Fibroblast of the conjunctiva (primary cell): ENCODE results near the gene SARDH.

Experiments
- DNase-seq: peaks from one replicate; pipeline ENCODE4 v3.0.0-alpha.2; 2010; ENCODE audit warnings: low read depth

SARDH gene, protein sequence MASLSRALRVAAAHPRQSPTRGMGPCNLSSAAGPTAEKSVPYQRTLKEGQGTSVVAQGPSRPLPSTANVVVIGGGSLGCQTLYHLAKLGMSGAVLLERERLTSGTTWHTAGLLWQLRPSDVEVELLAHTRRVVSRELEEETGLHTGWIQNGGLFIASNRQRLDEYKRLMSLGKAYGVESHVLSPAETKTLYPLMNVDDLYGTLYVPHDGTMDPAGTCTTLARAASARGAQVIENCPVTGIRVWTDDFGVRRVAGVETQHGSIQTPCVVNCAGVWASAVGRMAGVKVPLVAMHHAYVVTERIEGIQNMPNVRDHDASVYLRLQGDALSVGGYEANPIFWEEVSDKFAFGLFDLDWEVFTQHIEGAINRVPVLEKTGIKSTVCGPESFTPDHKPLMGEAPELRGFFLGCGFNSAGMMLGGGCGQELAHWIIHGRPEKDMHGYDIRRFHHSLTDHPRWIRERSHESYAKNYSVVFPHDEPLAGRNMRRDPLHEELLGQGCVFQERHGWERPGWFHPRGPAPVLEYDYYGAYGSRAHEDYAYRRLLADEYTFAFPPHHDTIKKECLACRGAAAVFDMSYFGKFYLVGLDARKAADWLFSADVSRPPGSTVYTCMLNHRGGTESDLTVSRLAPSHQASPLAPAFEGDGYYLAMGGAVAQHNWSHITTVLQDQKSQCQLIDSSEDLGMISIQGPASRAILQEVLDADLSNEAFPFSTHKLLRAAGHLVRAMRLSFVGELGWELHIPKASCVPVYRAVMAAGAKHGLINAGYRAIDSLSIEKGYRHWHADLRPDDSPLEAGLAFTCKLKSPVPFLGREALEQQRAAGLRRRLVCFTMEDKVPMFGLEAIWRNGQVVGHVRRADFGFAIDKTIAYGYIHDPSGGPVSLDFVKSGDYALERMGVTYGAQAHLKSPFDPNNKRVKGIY

DNA sequence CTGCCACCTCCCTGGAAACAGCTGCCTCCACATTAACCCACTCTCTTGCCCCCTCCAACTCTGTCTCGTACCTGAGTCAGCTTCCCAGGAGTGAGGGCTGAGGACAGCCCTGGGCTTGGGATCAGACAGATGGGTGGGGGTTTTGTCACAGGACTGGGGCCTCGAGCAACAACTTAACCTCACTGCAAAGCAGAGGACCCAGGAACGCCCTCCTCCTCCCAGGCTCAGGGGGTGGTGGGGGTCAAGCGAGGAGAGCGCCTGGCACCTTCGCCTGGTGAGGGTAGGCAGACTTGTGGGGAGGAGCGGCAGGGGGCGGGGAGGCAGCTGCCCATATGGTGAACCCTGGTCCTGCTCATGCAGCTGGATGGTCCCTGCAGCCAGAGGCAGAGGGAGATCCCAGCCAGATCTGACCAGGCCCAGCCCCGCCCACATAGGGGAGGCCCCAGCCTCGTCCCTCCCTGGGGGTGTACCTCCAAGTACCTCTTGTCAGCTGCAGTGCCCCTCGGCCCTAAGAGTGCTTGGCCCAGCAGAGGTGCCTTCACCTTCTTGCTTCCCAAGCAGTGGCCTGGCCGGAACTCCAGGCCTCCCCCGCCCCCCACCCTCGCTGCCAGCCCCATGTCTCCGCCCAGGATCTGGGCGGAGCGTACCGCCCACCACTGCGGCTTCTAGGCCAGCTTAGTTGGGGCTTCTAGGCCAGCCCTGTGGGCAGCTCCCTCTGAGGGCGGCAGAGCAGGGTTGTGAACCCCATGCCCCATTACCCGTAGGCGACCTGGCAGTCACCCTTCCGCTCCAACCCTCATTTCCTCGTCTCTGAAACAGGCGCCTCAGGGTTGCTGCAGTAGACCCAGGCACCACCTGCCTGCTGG lies at the start of gene SARDH:
TSS of gene SARDH (minus strand) at position 579 of the 866 bp plus-strand sequence. CDS start 4,179 bp downstream, outside the sequence.
- DNase-seq = no peak

DNA sequence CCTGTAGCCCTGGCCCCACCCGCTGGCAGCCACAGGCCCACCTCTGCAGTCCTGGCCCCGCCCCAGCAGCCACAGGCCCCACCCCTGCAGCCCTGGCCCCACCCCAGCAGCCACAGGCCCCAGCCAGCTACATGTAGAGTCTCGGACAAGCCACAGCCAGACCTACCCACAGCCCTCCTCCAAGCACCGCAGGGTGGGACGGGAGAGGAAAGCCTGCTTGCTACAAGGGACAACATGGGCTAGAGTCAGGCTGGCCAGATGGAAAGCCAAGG lies 49.5 kb upstream of the SARDH start:
- no peak for DNase-seq

DNA sequence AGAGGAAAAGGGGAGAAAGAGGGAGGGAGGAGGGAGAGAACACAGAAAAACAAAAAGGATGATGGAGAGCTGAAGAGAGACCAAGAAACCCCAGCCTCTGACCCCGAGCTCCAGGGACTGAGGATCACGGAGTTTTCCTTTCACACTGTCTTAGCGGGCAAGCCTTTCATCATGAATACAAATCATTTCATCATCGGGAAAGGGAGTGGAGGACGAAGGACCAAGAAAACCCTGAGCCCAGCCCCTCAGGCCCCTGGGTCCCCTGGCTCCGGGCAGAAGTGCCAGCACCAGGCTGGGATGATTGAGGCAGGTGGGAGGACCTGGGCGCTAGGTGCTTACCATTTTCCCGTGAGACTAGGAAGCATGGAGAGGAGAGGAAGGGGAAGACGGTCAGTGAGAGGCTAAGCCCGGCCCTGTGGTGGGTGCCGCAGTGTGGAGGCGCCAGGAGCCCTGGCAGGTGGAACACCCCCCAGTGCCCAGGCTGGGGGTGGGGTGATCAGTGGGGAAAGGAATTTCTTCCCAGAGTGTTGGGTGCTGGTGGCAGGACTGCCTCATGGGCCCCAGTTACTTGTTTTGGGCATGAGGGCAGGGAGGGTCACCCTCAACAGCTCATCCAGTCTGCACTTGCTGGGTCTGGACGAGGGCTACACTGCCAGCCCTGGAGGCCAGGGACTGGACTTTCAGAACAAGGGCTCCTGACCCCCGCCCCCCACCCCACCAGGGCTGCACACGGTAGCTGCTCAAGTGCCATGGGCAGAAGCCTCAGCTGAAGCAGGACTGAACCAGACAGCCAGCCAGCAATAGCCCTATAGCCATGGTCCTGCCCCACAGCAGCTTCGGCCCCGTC lies 49.0 kb upstream of the SARDH start:
- DNase-seq = no peak

DNA sequence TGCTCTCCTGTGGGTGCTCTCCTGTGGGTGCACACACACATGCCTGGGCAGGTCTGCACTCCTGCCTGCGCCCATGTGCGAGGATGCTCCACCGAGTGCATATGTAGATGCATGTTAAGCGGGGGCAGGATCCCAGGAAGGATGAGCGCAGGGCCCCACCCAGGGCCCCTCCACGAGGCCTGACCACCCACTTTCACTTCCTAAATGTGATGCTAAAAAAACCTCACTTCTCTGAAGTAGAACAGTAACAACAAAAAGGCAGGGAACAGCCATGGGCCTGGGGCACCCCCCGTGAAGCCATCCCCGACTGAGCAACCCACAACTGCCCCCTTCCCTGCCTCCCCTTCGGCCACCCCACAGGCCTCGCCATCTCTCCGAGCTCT lies 48.2 kb upstream of the SARDH start:
- no peak for DNase-seq

DNA sequence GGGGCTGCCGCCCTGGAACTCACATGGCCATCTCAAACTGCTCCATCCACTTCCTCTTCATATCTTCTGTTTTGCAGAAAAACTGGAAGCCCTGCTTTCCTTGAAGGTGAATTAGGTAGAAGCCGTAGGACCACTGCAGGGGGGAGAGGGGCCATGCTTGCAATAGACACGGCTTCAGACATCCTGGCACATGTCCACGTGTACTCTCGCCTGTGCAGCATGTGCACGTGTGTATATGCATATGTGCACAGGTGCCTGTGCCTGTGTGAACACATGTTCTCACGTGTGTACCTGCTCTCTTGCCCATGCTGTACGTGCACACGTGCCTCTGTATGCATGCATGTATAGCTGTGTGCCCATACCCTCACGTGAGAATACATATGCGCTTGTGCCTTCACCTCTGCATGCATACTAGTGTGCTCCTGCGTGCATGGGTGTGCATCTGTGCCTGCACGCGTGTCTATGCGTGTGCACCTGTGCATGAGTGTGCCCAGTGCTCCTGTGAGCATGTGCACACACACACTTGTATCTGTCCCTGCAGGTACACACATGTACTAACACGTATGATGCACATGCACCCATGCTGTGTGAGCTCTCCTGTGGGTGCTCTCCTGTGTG lies 47.7 kb upstream of the SARDH start:
- no peak for DNase-seq

DNA sequence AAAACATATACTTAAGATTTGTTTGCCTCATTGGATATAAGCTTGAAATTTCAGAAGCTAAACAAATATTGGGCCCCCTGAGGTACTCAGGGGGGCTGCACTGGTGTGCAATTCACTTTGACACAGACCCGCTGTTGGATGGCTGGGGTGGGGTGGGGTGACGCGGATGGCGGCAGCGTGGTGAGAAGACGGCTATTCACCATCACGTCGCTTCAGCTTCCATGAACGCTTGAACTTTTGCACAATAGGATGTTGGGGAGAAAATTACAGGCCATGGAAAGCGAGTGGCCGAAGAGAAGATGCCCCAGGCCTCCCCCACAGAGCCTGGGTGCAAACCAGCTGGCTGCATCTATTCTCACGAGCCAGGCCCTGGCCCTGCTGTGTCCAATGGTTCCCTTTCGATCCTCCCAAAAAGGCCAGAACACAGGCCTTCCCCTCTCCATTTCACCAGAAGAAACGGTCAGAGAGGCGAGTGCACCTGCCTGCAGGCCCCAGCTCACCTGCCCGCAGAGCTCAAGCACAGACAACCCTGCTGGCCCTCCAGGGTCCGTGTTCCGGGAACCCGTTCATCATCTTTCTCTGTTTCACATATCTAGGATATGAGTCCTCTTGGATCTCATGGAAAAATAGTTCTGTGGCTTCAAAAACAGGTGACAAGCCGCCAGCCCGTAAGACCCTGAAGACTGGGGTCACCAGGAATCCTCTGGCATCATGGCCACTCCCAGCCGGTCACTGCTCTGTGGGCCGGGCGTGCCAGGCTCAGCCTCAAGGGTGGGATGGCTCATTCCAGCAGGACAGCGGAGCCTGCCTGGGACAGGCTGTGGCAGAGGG lies 46.8 kb upstream of the SARDH start:
- no peak for DNase-seq

DNA sequence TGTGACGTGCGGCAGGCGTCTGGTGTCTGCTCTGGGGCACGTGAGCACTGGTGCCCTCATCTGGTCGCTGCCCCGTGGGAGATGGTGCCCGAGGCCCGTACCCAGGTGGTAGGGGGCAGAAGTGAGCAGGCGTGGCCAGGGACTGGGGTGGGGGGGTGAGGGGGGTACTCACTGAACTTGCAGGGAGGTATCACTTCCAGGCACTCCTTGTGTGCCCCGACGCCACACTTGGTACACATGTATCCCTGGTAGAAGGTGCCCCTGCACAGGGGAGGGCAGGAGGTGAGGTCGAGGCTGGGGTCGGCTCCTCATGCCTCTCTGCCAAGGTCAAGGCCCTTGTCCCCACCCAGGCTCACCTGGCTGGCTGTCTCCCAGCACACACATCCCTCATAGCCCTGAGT lies 45.2 kb upstream of the SARDH start:
- DNase-seq = no peak

DNA sequence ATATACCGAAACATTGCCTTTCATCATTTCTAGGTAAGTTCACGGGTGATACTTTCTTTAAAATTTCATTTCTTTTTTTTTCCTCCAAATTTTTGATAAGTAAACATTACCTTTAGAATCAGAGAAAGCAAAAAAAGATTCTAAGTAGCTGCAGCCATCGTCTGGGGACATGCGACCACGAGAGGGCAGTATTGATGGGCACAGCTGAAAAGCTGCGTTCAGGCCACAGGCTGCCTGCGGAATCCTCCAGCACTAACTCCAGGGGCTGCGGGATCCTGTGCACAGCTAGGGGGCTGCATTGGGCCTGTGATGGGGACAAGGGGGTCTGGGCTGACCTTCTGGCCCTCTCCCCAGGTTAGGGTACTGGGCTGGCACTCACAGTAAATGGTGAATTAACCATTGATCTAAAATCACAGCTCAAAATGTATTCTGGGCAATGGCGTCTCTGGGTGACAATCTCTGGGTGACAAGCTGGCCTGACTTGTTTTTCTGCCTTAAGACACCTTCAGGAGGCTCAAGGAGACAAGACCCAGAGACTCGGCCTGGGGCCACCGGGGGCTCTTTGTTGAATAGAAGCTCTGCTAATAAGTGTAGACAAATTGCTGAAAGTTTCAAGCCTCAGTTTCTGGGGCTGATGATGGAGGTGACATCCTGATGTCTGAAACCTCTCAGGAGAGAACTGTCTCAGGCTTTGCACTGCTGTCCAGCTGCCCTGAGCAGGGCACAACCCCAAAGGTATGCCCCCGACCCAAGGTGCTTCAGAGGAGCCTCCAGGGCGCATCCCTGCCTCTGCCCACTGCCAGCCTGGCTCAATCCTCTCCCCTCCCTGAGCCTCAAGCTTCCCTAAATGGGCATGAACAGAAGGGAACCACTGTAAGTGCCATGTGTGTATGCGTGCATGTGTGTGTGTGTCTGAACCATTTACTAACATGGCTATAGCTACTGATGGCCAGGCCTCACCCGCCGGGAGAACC lies 44.3 kb upstream of the SARDH start:
- DNase-seq = peak; percentile 35

DNA sequence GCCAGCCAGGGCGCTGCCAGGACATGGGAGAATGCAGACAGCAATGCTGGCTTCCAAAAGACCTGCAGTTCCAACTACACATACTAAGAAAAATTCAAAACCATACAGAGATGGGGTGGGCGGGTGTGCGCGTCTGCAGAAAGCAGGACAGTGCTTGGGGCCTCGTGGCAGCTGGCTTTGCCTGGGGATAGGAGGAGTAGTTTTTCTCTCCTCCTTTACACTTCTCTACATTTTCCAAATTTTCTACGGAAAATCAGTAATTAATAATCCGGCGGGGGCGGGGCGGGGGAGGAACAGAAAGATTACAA lies 43.6 kb upstream of the SARDH start:
- no peak for DNase-seq

DNA sequence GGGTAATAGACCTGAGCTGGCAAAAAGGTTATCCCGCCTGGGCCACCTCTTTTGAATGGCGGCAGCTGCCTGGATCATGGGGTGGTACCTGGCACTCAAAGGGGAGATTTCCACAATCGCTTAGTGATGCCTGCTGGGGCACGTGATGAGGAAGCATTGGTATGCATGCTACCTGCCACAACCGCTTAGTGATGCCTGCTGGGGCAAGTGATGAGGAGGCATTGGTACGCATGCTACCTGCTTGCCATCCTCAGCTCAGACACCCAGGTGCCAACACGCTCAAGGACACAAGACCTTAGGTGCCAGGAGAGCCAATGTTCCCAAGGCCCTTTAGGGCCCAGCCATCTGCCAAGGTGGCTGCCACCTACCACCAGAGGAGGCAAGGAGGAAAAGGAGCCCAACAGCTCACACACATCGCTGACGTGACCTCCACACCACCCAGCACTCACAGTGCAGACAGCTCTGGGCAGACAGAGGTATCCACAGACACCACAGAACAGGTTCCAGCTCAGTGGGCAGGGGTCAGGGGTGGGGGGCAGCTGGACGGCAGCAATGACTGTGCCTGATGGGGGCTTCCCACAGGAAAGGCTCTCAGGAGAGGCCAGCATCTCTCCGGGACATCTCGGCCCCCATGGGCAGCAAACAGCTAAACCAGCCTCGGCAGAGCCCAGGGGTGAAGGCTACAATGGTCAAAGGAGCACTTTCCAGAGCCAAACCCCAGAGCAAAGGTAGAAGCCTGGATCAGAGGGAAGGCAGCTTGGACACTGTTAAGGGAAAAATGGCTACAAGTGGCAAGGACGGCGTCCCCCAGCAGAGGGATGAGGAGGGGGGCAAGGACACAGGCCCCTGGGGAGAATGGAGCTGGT lies 43.0 kb upstream of the SARDH start:
- DNase-seq = no peak

DNA sequence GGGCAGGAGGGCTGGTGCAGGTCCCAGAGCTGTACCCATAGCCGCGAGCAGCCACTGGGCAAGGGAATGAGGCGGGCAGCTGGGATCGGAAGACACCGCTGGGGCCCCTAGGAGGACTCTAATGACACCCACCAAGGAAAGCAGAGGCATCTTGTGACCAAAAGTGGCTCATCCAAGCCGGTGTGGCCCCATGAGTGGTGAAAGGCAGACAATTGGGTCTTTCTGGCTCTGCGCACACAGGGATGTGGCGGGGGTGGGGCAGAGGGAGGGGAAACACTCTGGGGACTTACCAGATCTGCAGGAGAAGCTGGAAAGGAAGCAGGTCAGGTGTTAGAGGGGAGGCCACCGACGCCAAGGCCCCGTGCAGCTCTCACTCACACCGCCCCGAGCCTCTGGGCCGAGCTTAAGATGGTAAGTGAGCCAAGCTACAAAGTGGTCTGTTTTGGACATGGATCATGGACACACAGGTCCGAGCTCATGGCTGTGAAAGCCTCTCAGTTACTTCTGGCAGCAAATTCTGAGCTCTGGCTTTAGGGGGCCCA lies 42.3 kb upstream of the SARDH start:
- DNase-seq = no peak

DNA sequence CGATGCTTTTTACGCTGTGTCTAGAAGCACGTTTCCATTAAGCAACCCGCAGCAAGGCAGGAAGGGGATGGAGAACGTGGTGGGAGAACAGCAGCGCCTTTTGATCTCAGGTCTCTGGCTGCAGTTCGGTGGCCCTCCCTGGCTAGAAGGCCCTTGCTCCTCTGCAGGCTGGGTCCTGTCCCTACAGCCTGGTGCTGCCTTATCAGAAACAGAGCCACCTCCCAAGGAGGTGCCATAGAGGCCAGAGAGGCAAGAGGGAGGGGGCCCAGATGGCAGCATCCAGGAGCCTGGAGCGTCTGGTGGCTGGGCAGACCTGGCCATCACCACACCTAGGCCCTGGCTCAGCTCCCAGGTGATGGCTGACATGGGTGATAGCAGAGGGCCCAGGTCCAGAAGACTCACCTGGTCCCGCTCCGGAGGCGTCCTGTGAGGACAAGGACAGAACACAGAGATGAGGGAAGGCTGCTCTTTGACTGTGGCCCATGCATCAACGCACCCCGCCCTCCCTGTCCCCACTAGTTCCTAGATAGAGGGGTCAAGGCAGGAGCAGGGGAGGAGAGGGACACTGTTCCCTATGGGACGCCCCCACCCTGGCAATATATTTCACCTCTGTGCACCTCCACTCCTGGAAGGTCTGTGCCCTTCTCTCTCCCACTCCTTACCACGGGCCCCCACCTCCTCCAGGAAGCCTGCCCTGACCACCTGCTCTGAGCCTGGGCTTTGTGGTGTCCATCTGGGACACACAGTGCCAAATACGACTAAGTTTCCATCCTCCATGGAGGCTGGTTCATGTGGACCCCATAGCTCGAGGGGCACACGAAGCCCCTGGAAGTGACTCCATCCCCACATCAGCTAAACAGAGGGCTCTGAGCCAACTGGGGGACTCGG lies 41.6 kb upstream of the SARDH start:
- no peak for DNase-seq

DNA sequence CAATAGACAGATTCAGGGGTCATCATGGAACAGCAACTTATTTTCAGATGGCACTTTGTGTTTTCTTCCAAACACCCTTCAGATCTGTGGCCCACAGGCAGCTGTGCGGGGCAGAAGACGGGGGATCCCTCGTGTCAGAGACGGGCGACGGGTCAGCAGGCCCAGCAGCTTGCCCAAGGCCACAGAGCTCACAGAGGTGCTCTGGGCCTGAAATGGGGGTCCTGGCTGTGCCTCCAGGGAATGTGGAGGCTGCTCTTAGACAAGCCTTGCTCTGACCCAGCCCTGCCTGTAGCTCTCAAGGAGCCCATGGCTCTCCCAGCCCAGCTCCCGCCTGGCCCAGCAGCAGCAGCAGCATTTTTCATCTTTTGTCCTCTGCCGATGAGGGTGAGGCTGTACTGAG lies 40.9 kb upstream of the SARDH start:
- no peak for DNase-seq

DNA sequence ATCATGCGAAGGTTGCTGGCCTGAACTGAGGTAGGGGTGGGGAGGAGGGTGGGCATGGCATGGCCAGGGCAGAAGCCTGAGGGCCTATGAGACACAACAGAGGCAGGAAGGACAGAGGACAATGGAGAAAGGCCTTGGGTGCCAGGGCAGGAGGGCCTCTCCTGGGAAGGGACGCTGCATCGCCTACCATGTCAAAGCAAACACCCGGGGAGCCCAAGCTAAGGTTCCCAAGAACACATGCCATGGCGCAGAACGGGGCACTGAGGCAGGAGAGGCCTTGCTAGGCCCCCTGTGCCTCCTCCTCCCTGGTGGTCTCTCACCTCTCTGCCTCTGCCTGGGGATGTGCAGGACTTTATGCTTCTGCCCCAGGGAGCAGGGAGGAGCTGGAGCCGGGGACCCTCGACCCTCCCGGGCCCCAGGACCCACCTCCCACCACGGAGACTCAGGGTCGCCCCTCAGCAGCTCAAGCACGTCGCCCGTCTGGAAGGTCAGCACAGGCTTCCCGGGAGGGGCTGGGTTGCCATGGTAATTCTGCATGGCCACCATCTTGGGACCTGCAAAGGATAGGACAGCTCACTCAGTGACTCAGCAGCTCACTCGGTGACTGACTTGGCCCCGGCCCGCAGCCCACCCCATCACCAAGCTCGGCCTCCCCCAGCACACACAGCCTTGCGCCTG lies 40.3 kb upstream of the SARDH start:
- no peak for DNase-seq

DNA sequence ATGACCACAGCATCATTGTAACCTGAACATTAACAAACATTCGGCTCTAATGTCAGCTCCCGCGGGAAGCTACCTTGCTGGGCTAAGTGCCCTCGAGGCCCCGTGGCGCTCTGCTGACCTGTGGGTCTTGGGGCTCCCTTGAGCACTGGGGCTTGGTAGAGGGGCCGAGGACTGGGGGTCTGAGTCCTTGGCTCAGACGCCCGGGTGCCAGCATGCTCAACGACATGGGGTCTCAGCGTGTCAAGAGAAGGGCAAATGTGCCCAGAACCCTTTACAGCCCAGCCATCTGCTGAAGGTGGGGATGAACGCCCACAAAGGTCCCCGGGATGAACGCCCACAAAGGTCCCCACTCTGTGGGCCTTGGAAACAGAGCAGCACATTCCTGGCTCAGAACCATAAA lies 39.7 kb upstream of the SARDH start:
- no peak for DNase-seq

DNA sequence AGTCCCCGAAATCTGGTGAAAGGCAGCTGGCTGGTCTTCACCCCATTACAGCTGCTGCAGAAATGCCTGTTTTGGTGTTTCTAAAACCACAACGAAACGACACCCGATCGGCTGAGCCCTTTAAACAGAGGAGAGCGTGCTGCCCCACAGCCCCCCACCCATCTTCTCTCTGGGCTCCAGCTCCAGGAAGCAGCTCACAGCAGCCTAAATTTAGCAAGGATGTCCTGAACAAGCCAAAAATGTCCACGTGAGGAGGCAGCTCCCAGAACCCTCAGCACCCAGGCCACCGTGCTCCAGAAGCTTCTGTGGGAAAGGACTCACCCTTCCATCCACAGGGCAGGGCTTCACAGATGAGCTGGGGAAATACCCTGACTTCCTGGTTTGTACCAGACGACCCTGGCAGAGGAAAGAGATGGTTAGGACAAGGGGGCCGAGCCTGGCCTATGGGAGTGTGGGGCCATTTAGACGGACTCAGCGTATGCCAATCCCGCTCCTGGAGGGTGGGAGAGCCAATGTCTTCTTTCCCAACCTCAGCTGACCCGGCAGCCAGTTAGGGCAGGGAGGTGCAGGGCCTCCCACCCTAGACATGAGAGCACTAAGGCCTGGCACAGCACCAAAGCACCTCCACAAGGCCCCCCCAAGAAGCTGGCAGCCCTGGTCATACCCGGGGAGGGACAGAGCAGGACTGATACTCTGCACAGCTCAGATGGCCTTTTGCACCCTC lies 39.1 kb upstream of the SARDH start:
- DNase-seq = no peak
